HepG2 (cell line): ENCODE measurements around the gene SGSH. TPM values are rescaled to one million over a fixed set of nuclear protein-coding genes. Genes with fewer than 3 reads are reported as not detected.

Experiments
- CC2D1A ChIP-seq: sonication (generic); formaldehyde crosslinking; IDR thresholded peaks from 2 replicates; pipeline ENCODE4 v1.8.1; 2023; ENCODE audit warnings: mild to moderate bottlenecking, missing genetic modification reagents
- EHMT2 ChIP-seq: fragments of 200-600 bp; sonication (generic); IDR thresholded peaks from 2 replicates; pipeline ENCODE4 v1.7.0; 2017; ENCODE audit warnings: antibody characterized with exemption, low read depth, low read length, borderline replicate concordance
- FOXA1 ChIP-seq, 2 experiments: fragments of 450-650 bp in 1 of 2; sonication (generic) in 1 of 2; formaldehyde crosslinking in 1 of 2; IDR thresholded peaks; 2 replicates each; pipeline versions ENCODE4 v1.4.0 to v1.6.1; 2016 to 2020; ENCODE audit warnings: missing genetic modification reagents in 1 of 2
- FOXO1 ChIP-seq: sonication (generic); formaldehyde crosslinking; IDR thresholded peaks from 2 replicates; pipeline ENCODE4 v1.4.0; 2020; ENCODE audit warnings: missing genetic modification reagents
- GZF1 ChIP-seq: sonication (generic); formaldehyde crosslinking; IDR thresholded peaks from 2 replicates; pipeline ENCODE4 v1.5.1; 2020; ENCODE audit warnings: mild to moderate bottlenecking, missing genetic modification reagents
- HDAC1 ChIP-seq: sonication (generic); formaldehyde crosslinking; IDR thresholded peaks from 2 replicates; pipeline ENCODE4 v1.5.1; 2020; ENCODE audit warnings: mild to moderate bottlenecking, missing genetic modification reagents
- HNRNPUL1 ChIP-seq: fragments of 200-400 bp; formaldehyde crosslinking; IDR thresholded peaks from 2 replicates; pipeline ENCODE4 v1.6.1; 2017; ENCODE audit warnings: low read depth, mild to moderate bottlenecking, low read length, moderate library complexity
- KMT2A ChIP-seq: sonication (generic); formaldehyde crosslinking; IDR thresholded peaks from 2 replicates; pipeline ENCODE4 v1.4.0; 2020; ENCODE audit warnings: missing genetic modification reagents
- MED13 ChIP-seq: sonication (generic); formaldehyde crosslinking; IDR thresholded peaks from 2 replicates; pipeline ENCODE4 v1.5.0; 2020; ENCODE audit warnings: missing genetic modification reagents
- MLX ChIP-seq: IDR thresholded peaks from 2 replicates; pipeline ENCODE4 v1.6.1; 2016
- NR3C1 ChIP-seq: sonication (generic); formaldehyde crosslinking; IDR thresholded peaks from 2 replicates; pipeline ENCODE4 v1.4.0; 2020; ENCODE audit warnings: missing genetic modification reagents
- PHF21A ChIP-seq: sonication (generic); formaldehyde crosslinking; IDR thresholded peaks from 2 replicates; pipeline ENCODE4 v1.5.0; 2020; ENCODE audit warnings: mild to moderate bottlenecking, missing genetic modification reagents
- REL ChIP-seq: sonication (generic); formaldehyde crosslinking; conservative IDR thresholded peaks from 2 replicates; pipeline ENCODE4 v1.8.0; 2022; ENCODE audit warnings: mild to moderate bottlenecking, missing genetic modification reagents, moderate library complexity
- SIN3B ChIP-seq: fragments of 150-350 bp; IDR thresholded peaks from 2 replicates; pipeline ENCODE4 v1.6.1; 2014; ENCODE audit warnings: low read length
- SIX1 ChIP-seq: sonication (generic); formaldehyde crosslinking; IDR thresholded peaks from 2 replicates; pipeline ENCODE4 v1.4.0; 2020; ENCODE audit warnings: missing genetic modification reagents, borderline replicate concordance
- SOX13 ChIP-seq, 3 experiments: fragments of 450-650 bp in 1 of 3; sonication (generic) in 1 of 3; formaldehyde crosslinking in 1 of 3; IDR thresholded peaks in 2 of 3; conservative IDR thresholded peaks in 1 of 3; 2 replicates each; pipeline versions ENCODE4 v1.5.0 to v1.6.1; 2016 to 2020; ENCODE audit warnings: antibody characterized with exemption in 1 of 3, mild to moderate bottlenecking in 1 of 3, missing compliant biosample characterization in 1 of 3, missing genetic modification reagents in 1 of 3, moderate library complexity in 1 of 3
- SP5 ChIP-seq: IDR thresholded peaks from 2 replicates; pipeline ENCODE4 v1.6.1; 2016; ENCODE audit warnings: low read depth, borderline replicate concordance
- SPEN ChIP-seq: sonication (generic); formaldehyde crosslinking; IDR thresholded peaks from 2 replicates; pipeline ENCODE4 v1.5.1; 2020; ENCODE audit warnings: low read depth, mild to moderate bottlenecking, missing genetic modification reagents
- TEAD2 ChIP-seq: sonication (generic); formaldehyde crosslinking; IDR thresholded peaks from 2 replicates; pipeline ENCODE4 v1.9.0; 2021; ENCODE audit warnings: missing genetic modification reagents
- ZFP36 ChIP-seq: fragments of 150-350 bp; IDR thresholded peaks from 2 replicates; pipeline ENCODE4 v1.6.1; 2018; ENCODE audit warnings: borderline replicate concordance, low read length, low read depth; ENCODE audit not compliant: partially characterized antibody
- ZNF331 ChIP-seq: sonication (generic); formaldehyde crosslinking; IDR thresholded peaks from 2 replicates; pipeline ENCODE4 v1.4.0; 2020; ENCODE audit warnings: missing genetic modification reagents
- ZNF431 ChIP-seq: sonication (generic); formaldehyde crosslinking; IDR thresholded peaks from 2 replicates; pipeline ENCODE4 v1.9.0; 2022; ENCODE audit warnings: missing genetic modification reagents, low read depth, mild to moderate bottlenecking, borderline replicate concordance
- ZNF562 ChIP-seq: sonication (generic); formaldehyde crosslinking; IDR thresholded peaks from 2 replicates; pipeline ENCODE4 v1.8.0; 2022; ENCODE audit warnings: missing genetic modification reagents, borderline replicate concordance
- ZNF879 ChIP-seq: sonication (generic); formaldehyde crosslinking; IDR thresholded peaks from 2 replicates; pipeline ENCODE4 v1.8.1; 2023; ENCODE audit warnings: missing genetic modification reagents
- polyA plus RNA-seq, 8 experiments: library from polyadenylated mRNA; depleted of rRNA in 3 of 8; stranded (reverse) in 7 of 8; unstranded in 1 of 8; fragments of >200 nt; fragmentation: Illumina TruSeq in 4 of 8; extraction: Trizol in 4 of 8; gene quantifications; 2 replicates each; pipeline versions ENCODE4 v1.2.1 to v1.2.3, GENCODE V29; 2011 to 2016; ENCODE audit warnings: low read depth in 4 of 8, missing spikeins in 1 of 8, mixed read lengths in 1 of 8; ENCODE audit not compliant: insufficient read depth in 1 of 8
- total RNA-seq, 5 experiments: library from RNA; depleted of rRNA; stranded (reverse); fragments of >200 nt; fragmentation: Illumina TruSeq; extraction: Trizol; gene quantifications; 2 replicates each; pipeline ENCODE4 v1.2.3, GENCODE V29; 2016; ENCODE audit warnings: low read depth in 1 of 5
- TF ChIP-seq, protein P1 (sequence below): sonication (generic); formaldehyde crosslinking; IDR thresholded peaks from 2 replicates; pipeline ENCODE4 v1.5.1; 2020; ENCODE audit warnings: missing genetic modification reagents, mild to moderate bottlenecking, borderline replicate concordance

The SGSH gene
- total and polyA plus RNA-seq, 2 of the 13 experiments (the other 11 are each of a cell fraction or from before 2014, with no cell fraction given), result 12.2 to 17.6 TPM

DNA sequence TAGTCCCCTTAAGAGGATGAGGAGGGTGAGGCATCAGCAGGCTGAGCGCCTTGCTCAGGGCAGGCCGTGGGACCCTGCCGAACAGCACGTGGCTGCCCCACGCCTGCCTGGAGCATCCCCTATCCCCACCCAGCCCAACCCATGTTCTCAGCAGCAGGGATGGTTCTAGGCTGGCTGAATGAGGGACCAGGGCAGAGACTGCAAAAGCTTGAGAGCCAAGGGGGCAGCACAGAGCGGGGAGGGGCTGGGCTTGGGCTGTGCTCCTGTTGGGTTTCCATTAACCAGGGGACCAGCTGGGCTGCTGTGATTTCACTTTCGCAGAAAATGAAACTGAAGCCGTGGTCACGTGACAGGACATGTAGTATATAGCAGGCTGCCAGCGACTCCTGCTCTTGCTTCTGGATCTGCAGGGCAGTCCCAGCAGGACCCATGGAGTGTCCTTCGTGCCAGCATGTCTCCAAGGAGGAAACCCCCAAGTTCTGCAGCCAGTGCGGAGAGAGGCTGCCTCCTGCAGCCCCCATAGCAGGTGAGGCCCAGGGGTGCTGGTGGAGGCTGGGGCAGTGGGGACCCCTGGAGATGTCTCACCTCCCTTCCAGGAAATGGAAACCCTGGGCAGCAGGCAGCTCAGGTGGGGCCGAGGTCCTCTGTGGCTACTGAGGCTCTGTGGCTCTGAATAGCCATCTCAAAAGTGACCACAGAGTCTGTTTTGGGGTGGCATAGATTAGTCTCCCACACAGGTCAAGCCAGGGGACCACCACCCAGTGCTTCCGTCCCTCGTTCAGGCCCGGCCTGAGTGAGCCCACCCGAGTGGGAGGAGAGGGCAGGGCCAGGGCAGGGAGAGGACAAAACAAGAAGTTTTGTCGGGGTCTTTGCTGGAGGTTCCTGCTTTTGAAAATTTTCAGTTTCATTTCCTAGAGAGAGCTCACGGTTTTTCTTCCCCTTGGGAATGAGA lies 43.4 kb upstream of the SGSH start (continued):
- TF ChIP-seq, protein P1, sequence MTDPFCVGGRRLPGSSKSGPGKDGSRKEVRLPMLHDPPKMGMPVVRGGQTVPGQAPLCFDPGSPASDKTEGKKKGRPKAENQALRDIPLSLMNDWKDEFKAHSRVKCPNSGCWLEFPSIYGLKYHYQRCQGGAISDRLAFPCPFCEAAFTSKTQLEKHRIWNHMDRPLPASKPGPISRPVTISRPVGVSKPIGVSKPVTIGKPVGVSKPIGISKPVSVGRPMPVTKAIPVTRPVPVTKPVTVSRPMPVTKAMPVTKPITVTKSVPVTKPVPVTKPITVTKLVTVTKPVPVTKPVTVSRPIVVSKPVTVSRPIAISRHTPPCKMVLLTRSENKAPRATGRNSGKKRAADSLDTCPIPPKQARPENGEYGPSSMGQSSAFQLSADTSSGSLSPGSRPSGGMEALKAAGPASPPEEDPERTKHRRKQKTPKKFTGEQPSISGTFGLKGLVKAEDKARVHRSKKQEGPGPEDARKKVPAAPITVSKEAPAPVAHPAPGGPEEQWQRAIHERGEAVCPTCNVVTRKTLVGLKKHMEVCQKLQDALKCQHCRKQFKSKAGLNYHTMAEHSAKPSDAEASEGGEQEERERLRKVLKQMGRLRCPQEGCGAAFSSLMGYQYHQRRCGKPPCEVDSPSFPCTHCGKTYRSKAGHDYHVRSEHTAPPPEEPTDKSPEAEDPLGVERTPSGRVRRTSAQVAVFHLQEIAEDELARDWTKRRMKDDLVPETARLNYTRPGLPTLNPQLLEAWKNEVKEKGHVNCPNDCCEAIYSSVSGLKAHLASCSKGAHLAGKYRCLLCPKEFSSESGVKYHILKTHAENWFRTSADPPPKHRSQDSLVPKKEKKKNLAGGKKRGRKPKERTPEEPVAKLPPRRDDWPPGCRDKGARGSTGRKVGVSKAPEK (CRISPR knock-in tag), result no peak
- TF ChIP-seq NR3C1 (CRISPR knock-in tag), result no peak
- TF ChIP-seq REL (CRISPR knock-in tag), result no peak
- TF ChIP-seq FOXO1 (CRISPR knock-in tag), result no peak
- peak; percentile 78 for TF ChIP-seq HDAC1
- TF ChIP-seq ZNF879 (CRISPR knock-in tag), result peak; percentile 84
- peak; percentile 69 for TF ChIP-seq KMT2A
- no peak for TF ChIP-seq TEAD2 (CRISPR knock-in tag)
- TF ChIP-seq SIX1, result peak; percentile 72; the same call in 1 of the 2 replicates
- no peak for TF ChIP-seq ZFP36
- no peak for TF ChIP-seq FOXA1 (IDR thresholded peaks at IDR 0.05)
- TF ChIP-seq FOXA1 (CRISPR knock-in tag; IDR thresholded peaks at IDR 0.05), result peak; percentile 17; the same call in 1 of the 2 replicates
- TF ChIP-seq PHF21A, result peak; percentile 97
- no peak for TF ChIP-seq HNRNPUL1
- TF ChIP-seq GZF1 (CRISPR knock-in tag), result no peak
- no peak for TF ChIP-seq SIN3B
- TF ChIP-seq MLX (CRISPR knock-in tag), result peak; percentile 64; the same call in 1 of the 2 replicates
- TF ChIP-seq EHMT2, result no peak; the same call in 1 of the 2 replicates
- no peak for TF ChIP-seq ZNF562
- no peak for TF ChIP-seq CC2D1A
- TF ChIP-seq MED13, result peak; percentile 58; the same call in 1 of the 2 replicates
- peak; percentile 88 for TF ChIP-seq ZNF331 (CRISPR knock-in tag)
- TF ChIP-seq SP5 (CRISPR knock-in tag), result peak; percentile 21; the same call in 1 of the 2 replicates
- no peak for TF ChIP-seq ZNF431
- no peak for TF ChIP-seq SOX13 (IDR thresholded peaks at IDR 0.05)
- peak in 1 of 2 experiments; percentile 55; a peak in 2 of 4 replicates for TF ChIP-seq SOX13 (CRISPR knock-in tag; conservative IDR thresholded peaks at IDR 0.05 in 1 of 2, IDR thresholded peaks at IDR 0.05 in 1 of 2)
- peak; percentile 46; the same call in 1 of the 2 replicates for TF ChIP-seq SPEN (CRISPR knock-in tag)
